ENCODE measurements around the gene STARD6. TPM values are rescaled to one million over a fixed set of nuclear protein-coding genes. Genes with fewer than 3 reads are reported as not detected.

The STARD6 gene
- total RNA-seq, 6 donors from 2014 or later: not detected

GRCh38 chr18:54284981-54285785, 72.5 kb downstream of the STARD6 start:
- 80 to 81% methylated on average over 8 of the region's 8 CpGs for WGBS, 2 donors
- Histone ChIP-seq H3K4me1 (peaks cover 0 to under 1% (median 0%) of the 10 kb centered on the region in 4 donors), H3K27me3 (no peaks in the 10 kb centered on the region), H3K9me3 (no peaks in the 10 kb centered on the region), H3K4me3 (no peak overlapping the region), H3K27ac (no peak overlapping the region), H3K36me3 (peaks cover 0 to 92% (median 24%) of the 10 kb centered on the region in 4 donors)
- ATAC-seq (ENCODE audit: low FRiP score in 2 of 2) (peak in 1 of 2 donors; percentile 52), DNase-seq (no peak)
- no peak for TF ChIP-seq POLR2A (IDR thresholded peaks at IDR 0.05)
- TF ChIP-seq EP300 (IDR thresholded peaks at IDR 0.05): no peak
- TF ChIP-seq CTCF (IDR thresholded peaks at IDR 0.05): no peak
- no peak for TF ChIP-seq POLR2AphosphoS5 (IDR thresholded peaks at IDR 0.05)

GRCh38 chr18:54284535-54284934, 73.1 kb downstream of the STARD6 start:
- Histone ChIP-seq H3K4me3 (no peak overlapping the region), H3K9me3 (no peaks in the 10 kb centered on the region), H3K36me3 (peaks cover 0 to 94% (median 24%) of the 10 kb centered on the region in 4 donors), H3K4me1 (peaks cover 0 to 4% (median 0%) of the 10 kb centered on the region in 4 donors), H3K27ac (no peak overlapping the region), H3K27me3 (no peaks in the 10 kb centered on the region)
- no peak for TF ChIP-seq POLR2A (IDR thresholded peaks at IDR 0.05)
- TF ChIP-seq EP300 (IDR thresholded peaks at IDR 0.05): no peak
- ATAC-seq (ENCODE audit: low FRiP score in 2 of 2) (no peak), DNase-seq (no peak)
- WGBS, 2 donors: 90 to 92% methylated on average over 3 of the region's 3 CpGs

- Histone ChIP-seq H3K4me1 (peaks cover 0 to 4% (median 0%) of the 10 kb centered on the region in 4 donors), H3K27me3 (no peaks in the 10 kb centered on the region), H3K27ac (no peak overlapping the region), H3K36me3 (peaks cover 0 to 76% (median 18%) of the 10 kb centered on the region in 4 donors), H3K4me3 (no peak overlapping the region), H3K9me3 (no peaks in the 10 kb centered on the region)
- ATAC-seq (ENCODE audit: low FRiP score in 2 of 2): no peak
- no peak for DNase-seq
- no peak for TF ChIP-seq CTCF (IDR thresholded peaks at IDR 0.05)
- TF ChIP-seq POLR2A (IDR thresholded peaks at IDR 0.05): no peak
Observed at GRCh38 chr18:54280220-54280569, 77.5 kb downstream of the STARD6 start.

- Histone ChIP-seq H3K27me3 (no peaks in the 10 kb centered on the region), H3K27ac (no peak overlapping the region), H3K4me1 (peaks cover 0 to 4% (median 0%) of the 10 kb centered on the region in 4 donors), H3K36me3 (peaks cover 0 to 70% (median 18%) of the 10 kb centered on the region in 4 donors), H3K4me3 (no peak overlapping the region), H3K9me3 (no peaks in the 10 kb centered on the region)
- WGBS, 2 donors: 95% methylated on average over 5 of the region's 5 CpGs
- TF ChIP-seq CTCF (IDR thresholded peaks at IDR 0.05) (no peak), POLR2A (IDR thresholded peaks at IDR 0.05) (no peak), EP300 (IDR thresholded peaks at IDR 0.05) (no peak), POLR2AphosphoS5 (IDR thresholded peaks at IDR 0.05) (no peak)
- no peak for ATAC-seq (ENCODE audit: low FRiP score in 2 of 2)
- no peak for DNase-seq
Observed at GRCh38 chr18:54279477-54280219, 78.0 kb downstream of the STARD6 start.

GRCh38 chr18:54278615-54279014, 79.0 kb downstream of the STARD6 start:
- Histone ChIP-seq H3K36me3 (peaks cover 0 to 60% (median 16%) of the 10 kb centered on the region in 4 donors), H3K9me3 (no peaks in the 10 kb centered on the region), H3K27me3 (no peaks in the 10 kb centered on the region), H3K4me1 (peaks cover 0 to 4% (median 0%) of the 10 kb centered on the region in 4 donors), H3K27ac (no peak overlapping the region), H3K4me3 (no peak overlapping the region)
- ATAC-seq (ENCODE audit: low FRiP score in 2 of 2) (no peak), DNase-seq (no peak)
- WGBS, 2 donors: 74 to 77% methylated on average over 1 of the region's 1 CpG
- no peak for TF ChIP-seq EP300 (IDR thresholded peaks at IDR 0.05)
- no peak for TF ChIP-seq CTCF (IDR thresholded peaks at IDR 0.05)
- no peak for TF ChIP-seq POLR2A (IDR thresholded peaks at IDR 0.05)
- TF ChIP-seq POLR2AphosphoS5 (IDR thresholded peaks at IDR 0.05): no peak

Data from upper lobe of left lung (tissue), 6 donors.